Stimulated activated CD4-positive, alpha-beta T cell treated with anti-CD3 and anti-CD28 coated beads, Interleukin-15, amount 100 ng/mL, for 48 hours (primary cell): ENCODE data around the gene SMYD5.

Experiments used
- DNase-seq, 2 donors: peaks; one replicate each; pipeline ENCODE4 v3.0.0-alpha.2; 2020; ENCODE audit warnings: low read depth in 2 of 2

The SMYD5 gene

DNA sequence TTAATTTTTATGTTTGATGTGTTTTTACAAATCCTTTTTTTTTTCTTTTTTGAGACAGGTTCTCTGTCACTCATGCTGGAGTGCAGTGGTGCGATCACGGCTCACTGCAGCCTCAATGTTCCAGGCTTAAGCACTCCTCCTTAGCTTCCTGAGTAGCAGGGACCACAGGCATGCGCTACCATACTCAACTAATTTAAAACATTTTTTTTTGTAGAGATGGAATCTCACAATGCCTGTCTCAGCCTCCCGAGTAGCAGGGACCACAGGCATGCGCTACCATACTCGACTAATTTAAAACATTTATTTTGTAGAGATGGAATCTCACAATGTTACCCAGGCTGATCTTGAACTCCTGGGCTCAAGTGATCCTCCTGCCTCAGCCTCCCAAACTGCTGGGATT lies 8.4 kb upstream of the SMYD5 start:
- DNase-seq, result no peak

DNA sequence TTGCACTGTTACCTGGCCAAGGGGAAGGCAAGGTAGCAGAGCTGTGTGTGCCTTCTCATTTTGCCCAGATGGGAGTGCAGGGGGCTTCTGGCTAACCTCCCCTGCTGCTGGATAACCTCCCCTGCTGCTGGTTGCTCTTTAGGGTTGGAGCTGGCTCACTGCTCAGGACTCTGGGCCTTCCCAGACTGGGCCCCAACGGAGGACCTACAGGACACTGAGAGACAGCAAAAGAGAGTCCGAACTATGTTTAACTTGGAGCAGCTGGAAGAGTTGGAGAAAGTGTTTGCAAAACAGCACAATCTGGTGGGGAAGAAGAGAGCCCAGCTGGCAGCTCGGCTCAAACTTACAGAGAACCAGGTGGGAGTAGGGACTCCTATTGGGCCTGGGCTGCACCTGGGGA lies 5.8 kb upstream of the SMYD5 start:
- DNase-seq, result no peak

DNA sequence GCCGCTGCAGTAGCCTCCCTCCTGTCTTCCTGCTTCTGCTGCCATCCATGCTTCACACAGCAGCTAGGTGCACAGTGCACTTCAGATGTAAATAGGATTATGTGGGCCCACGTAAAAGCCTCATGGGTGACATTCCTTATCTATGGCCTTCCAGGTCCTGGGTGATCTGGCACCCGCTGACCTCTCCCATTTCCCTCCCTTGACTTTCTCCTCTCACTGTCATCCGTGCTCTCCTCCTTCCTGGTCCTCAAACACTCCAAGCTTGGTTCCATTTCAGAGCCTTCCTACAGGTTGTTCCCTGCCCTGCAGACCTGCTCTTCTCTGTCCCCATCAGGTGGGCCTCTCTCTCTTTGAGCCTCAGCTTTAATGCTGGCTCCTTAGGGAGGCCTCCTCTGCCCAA lies 4.0 kb upstream of the SMYD5 start:
- DNase-seq, result no peak

DNA sequence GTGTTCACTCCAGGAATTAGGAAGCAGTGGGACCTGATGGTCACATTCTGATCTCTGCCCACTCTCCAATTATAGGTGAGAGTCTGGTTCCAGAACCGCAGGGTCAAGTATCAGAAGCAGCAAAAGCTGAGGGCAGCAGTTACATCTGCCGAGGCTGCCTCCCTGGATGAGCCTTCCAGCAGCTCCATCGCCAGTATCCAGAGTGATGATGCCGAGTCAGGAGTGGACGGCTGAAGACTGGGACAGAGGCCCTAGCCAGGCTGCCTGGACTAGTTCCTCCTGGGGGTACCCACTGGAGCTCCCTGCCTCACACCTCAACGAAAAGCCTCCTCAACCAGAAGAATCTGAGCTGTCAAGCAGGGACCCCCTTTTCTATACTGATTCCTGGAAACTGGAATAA lies 3.3 kb upstream of the SMYD5 start:
- no peak for DNase-seq

DNA sequence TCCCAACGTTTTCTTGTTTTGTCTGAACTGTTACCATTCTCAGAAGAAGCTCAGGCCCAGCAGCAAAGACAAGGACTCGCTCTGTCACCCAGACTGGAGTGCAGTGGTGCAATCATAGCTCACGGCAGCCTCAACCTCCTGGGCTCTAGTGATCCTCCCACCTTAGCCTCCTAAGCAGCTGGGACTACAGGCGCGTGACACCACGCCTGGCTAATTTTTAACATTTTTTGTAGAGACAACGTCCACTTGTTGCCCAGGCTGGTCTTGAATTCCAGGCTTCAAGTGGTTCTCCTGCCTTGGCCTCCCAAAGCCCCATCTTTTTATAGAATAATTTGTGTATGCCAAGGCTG lies 2.0 kb upstream of the SMYD5 start:
- no peak for DNase-seq

DNA sequence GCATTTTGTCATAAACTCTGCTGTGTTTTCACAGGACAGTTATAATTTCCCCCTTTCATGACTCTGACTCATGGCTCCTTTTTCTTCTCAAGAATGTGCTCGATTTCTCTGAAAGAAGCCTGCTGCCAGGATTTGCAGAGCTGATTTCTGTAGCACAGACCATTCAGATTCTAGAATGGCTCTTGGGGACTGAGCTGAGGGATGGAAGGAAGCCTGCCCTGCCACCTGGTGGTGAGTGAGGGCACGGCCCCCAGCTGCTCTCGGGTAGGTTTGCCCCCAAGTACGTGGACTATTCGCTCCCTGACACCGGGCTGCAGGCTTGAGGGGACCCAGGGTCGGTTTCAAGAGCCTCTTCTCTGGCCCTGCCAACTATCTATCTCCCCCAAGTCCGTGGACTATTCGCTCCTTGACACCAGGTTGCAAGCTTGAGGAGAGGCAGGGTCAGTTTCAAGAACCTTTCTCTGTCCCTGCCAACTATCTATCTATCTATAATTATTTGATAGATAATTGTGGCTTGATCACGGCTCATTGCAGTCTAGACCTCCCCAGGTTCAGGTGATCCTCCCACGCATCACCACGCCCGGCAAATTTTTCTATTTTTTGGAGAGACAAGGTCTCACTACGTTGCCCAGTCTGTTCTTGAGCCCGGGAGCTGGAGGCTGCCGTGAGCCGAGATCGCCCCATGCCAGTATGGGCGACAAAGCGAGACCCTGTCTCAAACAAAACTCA lies 1.4 kb upstream of the SMYD5 start:
- DNase-seq, result peak; percentile 62 to 71

DNA sequence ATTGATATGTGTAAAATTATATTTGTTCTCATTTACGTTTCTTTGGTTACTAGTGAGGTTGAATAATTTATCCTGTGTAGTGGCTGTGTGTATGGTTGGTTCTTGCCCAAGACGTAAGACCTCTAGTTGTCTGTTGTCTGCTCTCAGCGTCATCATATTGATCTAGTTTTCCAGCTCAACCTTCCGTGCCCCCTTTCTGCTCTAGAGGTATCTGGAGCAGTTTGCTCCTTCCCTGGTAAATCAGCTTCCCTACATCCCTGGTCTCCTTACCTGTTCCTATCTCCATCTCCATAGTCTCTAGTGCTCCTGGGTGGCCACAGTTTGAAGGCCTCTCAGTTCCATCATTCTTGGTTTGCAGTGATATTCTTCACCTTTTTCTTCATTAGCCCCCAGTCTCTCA lies 1.2 kb downstream of the SMYD5 start:
- no peak for DNase-seq

DNA sequence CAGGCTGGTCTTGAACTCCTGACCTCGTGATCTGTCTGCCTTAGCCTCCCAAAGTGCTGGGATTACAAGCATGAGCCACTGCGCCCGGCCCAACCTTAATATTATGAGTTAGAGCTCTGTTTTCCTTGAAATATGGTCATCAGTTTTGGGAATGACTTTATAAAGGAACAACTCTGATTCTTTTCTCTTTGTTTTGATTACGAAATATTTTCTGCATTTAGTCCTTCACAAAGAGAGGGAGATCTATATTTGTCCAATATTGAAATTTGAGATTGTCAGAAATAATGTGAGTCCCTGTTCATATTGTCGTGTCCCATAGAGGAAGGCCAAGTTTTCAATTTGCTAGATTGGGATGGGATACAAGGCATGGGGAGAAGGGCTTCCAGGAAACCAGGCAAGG lies 3.1 kb downstream of the SMYD5 start:
- DNase-seq, result no peak

DNA sequence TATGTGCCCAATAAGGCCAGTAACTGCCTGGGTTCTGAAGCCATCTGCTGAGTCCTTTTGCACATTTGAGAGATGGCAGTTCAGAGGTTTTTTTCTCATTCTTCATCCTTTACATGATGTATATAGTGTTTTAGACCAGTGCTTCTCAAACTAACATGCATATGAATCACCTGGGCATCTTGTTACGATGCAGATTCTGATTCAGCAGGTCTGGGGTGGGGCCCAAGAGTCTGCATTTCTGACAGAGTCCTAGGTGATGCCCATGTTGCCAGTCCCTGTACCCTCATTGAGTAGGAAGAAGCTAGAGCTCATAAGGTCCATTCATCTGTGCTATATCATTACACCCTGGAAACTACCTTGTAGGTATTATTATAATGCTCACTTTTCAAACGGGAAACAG lies 3.8 kb downstream of the SMYD5 start:
- no peak for DNase-seq

DNA sequence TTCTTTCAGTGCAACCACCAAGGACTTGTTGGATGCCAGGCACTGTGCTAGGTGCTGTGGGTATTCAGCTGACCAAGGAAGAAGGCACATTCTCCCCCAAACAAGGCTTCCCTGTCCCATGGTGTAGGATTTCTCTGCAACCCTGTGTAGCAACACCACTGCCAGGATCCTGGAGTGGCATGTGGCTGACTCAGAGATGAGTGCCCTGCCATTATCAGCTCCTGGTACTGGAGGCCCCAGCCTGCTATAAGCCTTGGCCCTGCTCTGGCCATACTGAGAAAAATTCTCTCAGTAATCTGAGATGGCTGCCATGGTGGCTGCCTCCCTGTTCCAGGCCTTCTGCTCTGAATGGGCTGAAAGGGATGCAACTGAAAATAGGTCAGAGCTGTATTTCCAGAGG lies 4.3 kb downstream of the SMYD5 start:
- DNase-seq, result no peak

DNA sequence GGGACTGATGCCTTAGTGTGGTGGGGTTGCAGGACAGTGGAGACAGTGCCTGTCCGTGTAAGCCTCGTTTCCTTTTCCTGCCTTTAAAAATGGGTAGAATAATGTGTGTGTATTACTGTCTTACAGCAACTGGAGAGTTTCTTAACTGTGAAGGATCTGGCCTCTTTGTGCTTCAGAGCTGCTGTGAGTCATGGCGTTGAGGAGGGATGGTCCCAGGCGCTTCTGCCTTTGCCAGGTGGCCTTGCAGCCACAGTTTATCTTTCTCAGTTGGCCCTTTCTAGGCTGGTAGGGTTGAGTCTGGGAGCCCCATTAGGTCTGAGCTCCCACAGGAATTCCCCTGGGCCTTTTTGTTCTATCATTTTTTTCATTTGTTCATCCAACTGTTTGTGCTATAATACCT lies 9.8 kb downstream of the SMYD5 start:
- DNase-seq, result no peak

DNA sequence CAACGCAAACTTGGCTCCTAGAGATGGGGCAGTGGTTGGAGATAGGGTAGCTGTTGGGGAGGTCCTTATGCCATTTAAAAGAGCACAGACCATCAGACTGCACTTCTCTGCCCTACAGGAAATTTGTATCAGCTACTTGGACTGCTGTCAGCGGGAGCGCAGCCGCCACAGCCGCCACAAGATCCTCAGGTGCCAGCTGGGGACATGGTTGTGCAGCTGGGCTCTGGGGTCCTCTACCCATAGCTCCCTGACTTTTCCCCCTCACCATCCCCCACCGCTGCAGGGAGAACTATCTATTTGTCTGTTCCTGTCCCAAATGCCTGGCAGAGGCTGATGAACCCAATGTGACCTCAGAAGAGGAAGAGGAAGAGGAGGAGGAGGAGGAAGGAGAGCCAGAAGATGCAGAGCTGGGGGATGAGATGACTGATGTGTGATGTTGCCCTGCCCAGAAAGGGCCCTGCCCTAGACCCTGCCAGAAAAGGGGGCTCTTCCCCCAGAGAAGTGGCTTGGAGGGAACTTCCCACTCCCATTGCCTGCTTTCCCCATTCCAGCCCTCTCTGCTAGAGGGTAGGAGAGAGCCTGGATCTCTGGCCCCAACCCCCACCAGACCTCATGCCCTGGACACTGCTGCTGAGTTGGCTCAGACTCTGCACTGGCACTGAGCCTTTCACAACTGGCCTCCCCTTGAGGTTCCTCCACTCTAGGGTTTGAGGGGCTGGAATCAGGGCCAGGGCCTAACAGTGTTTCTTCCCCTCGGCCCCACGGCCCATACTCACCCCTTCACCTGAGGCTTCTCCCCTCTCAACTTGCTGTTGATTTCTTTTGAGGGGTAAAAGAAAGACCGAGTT lies 11.7 kb downstream of the SMYD5 start:
- no peak for DNase-seq

DNA sequence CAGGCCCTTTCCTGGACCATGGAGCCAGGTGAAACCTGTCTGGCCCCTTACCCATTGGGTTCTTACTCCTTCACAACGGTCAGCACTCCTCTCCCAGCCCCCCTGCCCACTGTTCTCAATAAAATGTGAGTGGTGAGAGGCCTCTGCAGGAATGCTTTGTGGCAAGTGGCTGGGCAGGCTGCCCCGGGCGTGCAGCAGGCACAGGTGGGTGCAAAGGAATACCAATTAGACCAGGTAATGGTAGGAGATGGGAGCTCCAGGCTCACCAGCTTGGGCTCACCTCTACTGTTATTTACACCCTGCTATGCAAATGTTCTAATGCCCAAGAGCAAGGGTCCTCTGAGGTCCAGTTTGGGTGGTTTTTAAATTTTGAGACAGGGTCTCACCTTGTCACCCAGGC lies 13.0 kb downstream of the SMYD5 start:
- DNase-seq, result no peak

DNA sequence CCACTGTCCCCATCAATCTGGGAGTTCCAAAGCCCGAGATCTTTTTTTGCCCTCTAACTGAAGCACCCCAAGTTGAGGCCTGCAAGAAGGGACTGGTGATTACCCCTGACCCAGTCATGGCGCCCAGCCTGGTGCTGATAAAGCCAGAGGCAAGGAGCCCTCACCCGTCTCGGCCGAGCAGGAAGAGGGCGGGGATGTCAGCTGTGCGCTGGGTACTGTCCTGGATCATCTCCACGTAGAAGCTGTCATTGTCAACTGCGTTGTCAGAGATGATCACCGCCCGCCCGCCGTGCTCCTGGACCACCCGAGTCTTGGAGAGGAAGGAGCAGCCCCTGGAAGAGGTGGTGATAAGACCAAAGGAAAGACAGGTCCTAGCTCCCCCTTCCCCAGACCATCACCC lies 14.6 kb downstream of the SMYD5 start:
- DNase-seq, result no peak

DNA sequence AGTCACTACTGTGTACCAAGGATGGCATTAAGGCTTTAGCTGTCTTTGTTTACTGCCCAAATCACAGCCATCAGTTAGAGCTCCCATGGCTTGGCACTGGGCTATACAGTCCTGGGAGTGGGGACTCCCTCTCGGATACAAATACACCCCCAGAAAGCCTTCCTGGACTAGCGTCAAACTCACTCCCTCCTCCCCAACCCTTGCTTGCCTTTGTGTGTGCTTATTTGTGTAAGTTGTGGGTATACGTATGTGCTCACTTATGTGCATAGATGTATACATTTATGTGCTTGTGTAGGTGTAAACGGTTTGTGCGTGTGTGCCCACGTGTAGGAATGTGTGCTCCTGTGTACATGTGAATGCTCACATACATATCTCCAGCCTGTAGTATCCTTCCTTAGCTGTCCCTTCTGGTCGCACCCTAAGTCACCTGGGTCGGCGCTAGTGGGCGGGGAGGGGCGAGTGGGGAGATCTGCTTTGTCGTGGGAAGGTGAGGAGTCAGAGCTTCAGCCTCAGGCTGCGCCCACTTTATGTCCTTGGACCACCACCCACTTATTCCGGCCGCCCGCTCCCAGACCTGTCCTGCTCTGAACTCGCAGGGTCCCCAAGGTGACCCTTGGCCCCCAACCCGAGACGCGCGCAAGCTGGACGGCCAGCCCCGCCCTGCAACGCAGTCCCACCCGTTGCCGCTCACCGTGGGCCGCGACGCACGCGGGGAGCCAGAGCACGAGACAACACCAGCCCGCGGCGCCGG lies 18.5 kb downstream of the SMYD5 start:
- DNase-seq, result peak in 1 of 2 donors; percentile 25

DNA sequence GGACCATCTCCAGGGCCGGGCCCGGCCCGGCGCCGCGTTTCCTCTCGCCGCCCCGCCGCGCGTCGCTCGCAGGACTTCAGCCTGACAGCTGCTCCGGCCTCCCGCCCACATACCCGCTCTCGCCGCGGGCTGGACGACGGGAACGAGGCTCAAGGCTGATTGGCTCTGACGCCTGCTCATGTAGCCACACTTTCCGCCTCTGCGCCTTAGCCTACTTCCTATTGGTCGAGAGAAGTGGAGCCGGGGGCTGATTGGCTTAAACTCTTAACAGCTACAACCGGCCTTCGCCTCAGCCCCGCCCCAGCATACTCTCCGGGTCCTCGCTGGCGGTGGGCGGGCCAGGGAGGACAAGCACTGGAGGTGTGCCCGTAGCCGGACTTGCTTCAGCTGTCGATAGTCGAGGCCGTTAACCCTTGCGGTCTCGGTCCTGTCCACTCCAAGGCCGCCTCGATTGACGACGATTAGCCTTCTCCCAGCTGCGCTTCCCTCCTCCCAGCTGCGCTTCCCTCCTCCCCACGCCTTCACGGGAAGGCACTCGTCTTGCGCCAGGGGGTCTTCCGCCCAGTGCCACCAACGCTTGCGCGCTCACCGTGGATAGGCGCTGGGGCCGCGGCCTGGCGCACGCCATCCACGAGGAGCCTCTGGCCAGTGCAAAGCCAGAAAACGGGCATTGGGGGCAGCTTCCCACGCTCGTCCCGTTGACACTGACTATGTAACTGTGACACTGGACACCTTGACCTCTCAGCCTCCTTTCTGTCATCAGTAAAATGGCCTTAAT lies 19.3 kb downstream of the SMYD5 start, which contains the start of gene PRADC1:
Gene PRADC1 (minus strand): TSS at position 86 of the 778 bp plus-strand sequence. CDS start 79 bp downstream, at position 7.
- peak; percentile 91 to 92 for DNase-seq

DNA sequence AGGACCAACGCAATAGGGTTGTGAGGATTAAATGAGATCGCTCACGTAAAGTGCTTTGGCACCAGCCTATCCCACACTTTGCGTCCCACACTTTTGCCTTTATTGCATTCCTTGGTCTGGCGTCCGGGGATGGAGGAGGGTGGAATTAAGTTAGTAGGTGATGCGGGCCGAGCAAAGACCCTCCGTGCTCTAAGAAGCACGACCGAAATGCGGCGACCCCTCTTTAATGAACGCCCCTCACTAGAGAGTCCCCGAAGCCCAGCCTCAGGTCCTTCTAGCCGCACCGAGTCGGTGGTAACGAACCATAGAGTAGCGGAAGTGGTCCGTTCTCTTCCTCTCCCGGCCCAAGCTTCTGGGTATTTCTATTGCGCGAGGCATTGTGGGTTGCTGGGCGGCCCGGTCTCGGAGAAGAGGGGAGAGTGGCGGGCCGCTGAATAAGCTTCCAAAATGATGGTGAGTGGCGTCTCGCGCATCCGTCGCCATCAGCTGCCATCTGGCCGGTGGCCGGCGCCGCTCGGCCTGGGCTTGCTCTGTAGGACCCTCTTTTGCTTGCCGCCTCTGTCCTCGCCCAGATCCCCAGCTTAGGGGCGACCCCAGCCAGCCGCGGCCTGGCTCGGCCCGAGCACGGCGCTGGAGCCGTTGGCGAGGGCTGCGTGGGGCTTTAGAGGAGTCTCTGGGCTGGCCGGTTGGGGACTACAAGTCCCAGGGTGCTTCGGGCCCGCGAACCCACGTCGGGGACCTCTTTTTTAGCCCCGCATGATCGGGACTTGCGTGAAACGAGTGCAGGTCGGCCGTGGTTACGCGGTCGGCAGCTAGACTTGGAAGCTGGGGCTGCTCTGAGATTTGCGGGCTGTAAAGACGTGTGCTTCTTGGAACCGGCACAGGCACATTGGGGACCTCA lies 20.1 kb downstream of the SMYD5 start, which contains the start of gene CCT7:
Gene CCT7 (plus strand): TSS at position 377 of the 901 bp plus-strand sequence. CDS start 71 bp downstream, at position 448.
- DNase-seq, result peak; percentile 79 to 81

DNA sequence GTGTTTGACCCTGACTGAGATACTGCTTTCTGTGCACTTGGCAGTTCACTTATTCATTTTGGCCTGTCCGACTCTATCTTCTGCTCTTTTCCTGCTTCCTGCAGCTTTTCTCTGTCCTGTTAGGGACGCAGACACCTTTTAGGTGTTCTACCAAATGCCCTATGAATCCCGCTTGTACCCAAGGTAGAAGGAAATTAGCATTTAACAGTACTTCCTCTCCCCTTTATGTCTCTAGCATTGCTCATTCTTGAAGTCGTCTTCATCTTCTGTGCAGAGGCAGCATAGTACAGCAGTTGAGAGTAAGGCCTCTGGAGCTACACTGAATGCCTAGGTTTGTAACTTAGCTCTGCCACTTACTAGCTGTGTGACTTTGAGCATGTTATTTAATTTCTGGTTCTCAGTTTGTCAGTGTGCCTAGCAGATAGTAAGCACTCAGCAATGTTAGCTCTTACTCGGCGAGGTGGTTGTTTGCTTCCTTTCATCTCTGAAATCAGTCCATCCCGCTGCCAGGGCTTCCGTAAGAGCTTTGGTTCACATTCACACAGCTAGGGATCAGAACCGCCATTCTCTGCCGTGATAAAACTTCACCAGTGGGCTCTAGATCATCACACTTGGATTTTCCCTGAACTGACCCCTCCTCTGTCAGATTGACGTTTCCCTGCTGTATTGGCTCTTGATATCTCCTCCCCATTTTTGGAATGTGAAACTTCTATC lies 21.4 kb downstream of the SMYD5 start:
- no peak for DNase-seq

DNA sequence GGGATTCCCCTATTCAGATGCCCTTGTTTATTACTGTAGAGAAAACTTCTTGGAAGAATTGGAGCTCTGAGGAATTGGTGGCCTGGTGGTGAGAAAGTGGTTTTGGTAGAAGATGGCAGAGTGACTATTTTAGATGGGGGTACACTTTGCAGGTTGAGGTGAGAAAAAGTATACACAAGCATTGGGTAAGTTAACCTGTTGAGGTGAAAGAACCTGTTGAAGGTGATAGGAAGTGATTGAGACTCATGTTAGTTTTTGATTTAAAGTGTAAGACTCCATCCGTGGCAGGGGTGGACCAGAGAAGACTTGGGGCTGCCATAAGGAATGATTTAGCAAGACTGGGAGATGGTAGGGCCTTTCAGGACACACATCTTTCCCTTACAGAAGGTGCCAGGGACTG lies 23.1 kb downstream of the SMYD5 start:
- DNase-seq, result no peak

DNA sequence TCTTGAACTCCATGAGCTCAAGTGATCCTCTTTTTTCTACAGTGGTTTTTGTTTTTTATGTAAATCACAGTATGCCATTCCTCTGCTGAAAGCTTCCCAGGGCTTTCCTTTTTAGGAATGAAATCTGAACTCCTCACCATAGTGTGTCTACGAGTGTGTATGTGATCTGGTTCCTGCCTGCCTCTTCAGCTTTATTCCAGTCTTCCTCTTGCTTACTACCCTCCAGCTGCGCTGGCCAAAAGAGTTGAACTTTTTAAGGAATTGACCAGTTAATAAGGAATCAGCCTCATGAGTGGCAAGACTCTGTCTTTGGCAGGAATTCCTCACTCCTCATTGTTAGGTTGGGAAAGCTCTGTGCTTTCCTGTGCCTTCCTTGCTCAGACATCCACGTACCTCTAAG lies 24.1 kb downstream of the SMYD5 start:
- DNase-seq, result no peak
